Measurements from ENCODE around the gene RNF212. TPM values are rescaled to one million over a fixed set of nuclear protein-coding genes. Genes with fewer than 3 reads are reported as not detected.
A peak's percentile ranks its signal among the peaks of the same experiment; 100 is the strongest.

RNF212 gene, protein sequence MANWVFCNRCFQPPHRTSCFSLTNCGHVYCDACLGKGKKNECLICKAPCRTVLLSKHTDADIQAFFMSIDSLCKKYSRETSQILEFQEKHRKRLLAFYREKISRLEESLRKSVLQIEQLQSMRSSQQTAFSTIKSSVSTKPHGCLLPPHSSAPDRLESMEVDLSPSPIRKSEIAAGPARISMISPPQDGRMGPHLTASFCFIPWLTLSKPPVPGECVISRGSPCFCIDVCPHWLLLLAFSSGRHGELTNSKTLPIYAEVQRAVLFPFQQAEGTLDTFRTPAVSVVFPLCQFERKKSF
- total RNA-seq: 6.9 TPM
- long read RNA-seq, partial matches to known transcripts: 0 of 4 reads
- long read RNA-seq, other reads (novel, unspliced or antisense): 2 of 4 reads

DNA sequence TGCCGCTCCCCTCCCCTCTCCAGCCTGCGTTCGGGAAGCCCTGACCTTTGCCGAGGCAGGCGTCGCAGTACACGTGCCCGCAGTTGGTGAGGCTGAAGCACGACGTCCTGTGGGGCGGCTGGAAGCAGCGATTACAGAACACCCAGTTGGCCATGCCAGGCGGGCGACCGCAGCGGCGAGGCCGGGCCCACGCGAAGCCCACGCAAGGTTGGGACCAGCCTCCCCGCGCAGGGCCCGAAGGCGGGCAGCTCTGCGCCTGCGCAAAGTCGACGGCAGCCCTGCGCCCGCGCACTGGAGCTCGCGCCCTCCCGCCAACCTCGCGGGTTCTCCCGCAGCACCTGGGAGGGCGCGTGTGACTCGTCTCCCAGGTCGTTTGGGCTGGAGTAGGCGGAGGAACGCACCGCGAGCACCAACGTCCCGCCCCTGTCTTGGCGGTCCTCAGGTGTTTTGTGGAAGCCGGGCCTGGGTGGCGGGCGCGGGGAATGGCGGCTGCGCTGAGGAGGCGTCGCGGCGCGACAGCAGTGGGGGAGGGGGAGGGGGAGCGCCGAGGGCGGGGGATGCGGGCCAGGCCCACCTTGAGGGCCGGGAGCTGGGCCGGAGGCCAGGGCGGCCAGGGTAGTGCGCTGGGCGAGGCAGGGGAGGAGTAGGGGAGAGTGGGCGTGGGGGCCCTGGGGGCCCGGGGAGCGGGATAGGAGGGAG, at the start of gene RNF212:
Gene RNF212, minus strand, starts transcription at position 254 of the 699 bp plus-strand sequence. Its CDS starts 100 bp downstream, at position 154.
- peak; percentile 83 for DNase-seq
- peak; percentile 90 for ATAC-seq
- TF ChIP-seq, protein P1, sequence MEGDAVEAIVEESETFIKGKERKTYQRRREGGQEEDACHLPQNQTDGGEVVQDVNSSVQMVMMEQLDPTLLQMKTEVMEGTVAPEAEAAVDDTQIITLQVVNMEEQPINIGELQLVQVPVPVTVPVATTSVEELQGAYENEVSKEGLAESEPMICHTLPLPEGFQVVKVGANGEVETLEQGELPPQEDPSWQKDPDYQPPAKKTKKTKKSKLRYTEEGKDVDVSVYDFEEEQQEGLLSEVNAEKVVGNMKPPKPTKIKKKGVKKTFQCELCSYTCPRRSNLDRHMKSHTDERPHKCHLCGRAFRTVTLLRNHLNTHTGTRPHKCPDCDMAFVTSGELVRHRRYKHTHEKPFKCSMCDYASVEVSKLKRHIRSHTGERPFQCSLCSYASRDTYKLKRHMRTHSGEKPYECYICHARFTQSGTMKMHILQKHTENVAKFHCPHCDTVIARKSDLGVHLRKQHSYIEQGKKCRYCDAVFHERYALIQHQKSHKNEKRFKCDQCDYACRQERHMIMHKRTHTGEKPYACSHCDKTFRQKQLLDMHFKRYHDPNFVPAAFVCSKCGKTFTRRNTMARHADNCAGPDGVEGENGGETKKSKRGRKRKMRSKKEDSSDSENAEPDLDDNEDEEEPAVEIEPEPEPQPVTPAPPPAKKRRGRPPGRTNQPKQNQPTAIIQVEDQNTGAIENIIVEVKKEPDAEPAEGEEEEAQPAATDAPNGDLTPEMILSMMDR (IDR thresholded peaks at IDR 0.05): no peak
- no peaks in the 10 kb centered on the region for H3K36me3 ChIP-seq
- no peaks in the 10 kb centered on the region for H3K9me3 ChIP-seq
- H3K27me3 ChIP-seq: peaks cover 5% of the 10 kb centered on the region
- intact Hi-C loops (cut with DNase I): no loop called here
- no peaks in the 10 kb centered on the region for H3K4me1 ChIP-seq
- no peak within 1 kb of the TSS for H3K27ac ChIP-seq
- H3K4me3 ChIP-seq: peak within 1 kb of the TSS; percentile 48

DNA sequence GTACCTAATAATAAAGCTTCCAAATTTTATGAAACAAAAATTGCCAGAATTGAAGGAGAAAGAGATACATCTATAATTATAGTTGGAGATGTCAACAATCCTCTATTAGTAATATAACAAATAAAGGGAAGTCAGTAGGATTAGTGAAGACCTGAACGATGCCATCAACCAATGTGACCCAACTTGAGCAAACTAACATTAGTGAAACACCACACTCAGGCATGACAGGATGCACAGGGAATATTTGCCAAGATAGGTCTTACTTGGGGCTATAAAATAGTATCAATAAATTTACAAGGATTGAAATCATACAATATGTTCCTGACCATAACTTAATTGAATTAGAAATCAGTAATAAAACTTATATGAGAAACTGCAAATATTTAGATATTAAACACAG, 47.0 kb upstream of the RNF212 start:
- no peak overlapping the region for H3K4me3 ChIP-seq
- H3K9me3 ChIP-seq: no peaks in the 10 kb centered on the region
- intact Hi-C loops (cut with DNase I): loop anchor here (10.0 kb wide), 1 partner anchor 84 kb away; the partner anchor contains the start of gene CTBP1
- no peak for DNase-seq
- no peak overlapping the region for H3K27ac ChIP-seq
- H3K27me3 ChIP-seq: no peaks in the 10 kb centered on the region
- ATAC-seq: no peak
- H3K4me1 ChIP-seq: no peaks in the 10 kb centered on the region
- H3K36me3 ChIP-seq: no peaks in the 10 kb centered on the region
- TF ChIP-seq, protein P1 (IDR thresholded peaks at IDR 0.05): no peak

DNA sequence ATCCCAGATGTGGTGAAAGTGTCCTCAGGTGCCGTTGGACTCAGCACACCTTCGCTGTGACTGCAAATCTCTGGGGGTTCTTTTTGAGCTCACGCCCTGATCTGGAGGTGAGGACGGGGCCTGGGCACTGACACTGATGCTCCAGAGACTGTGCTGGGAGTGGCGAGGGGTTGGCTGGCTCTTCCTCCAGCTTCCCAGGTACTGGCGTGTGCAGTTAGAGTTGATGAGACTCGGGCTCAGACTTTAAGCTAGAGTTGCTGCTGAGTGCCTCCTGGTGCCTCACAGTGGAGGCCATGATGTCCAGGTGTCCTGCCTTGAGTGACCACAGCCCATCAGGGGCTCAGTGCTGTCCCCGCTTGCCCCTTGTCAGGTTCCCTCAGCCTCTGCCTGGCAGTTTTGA, 42.7 kb upstream of the RNF212 start:
- DNase-seq (no peak), ATAC-seq (no peak)
- Histone ChIP-seq H3K27me3 (no peaks in the 10 kb centered on the region), H3K4me1 (peaks cover 9% of the 10 kb centered on the region), H3K27ac (no peak overlapping the region), H3K36me3 (no peaks in the 10 kb centered on the region), H3K4me3 (no peak overlapping the region), H3K9me3 (no peaks in the 10 kb centered on the region)
- intact Hi-C loops (cut with DNase I): no loop called here
- TF ChIP-seq, protein P1 (IDR thresholded peaks at IDR 0.05): no peak

DNA sequence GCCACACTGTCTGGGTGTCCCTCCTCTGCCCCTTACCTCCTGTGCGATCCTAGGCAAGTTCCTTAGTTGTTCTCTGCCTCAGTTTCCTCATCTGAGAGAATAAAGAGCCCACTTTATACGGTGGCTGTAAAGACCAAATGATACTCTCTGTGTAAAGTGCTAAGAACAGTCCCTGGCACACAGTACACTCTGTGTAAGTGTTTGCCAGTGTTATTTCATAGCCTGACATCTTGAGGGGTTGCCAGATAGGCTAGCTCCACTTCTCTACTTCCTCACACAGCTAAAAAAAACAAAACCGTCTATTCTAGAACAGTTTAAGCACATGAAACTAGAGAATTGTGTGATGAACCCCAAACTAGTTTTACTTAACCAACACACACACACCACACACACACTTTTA, 42.0 kb upstream of the RNF212 start:
- ATAC-seq (peak; percentile 69), DNase-seq (no peak)
- TF ChIP-seq, protein P1 (IDR thresholded peaks at IDR 0.05): no peak
- no peaks in the 10 kb centered on the region for H3K27me3 ChIP-seq
- peaks cover 9% of the 10 kb centered on the region for H3K4me1 ChIP-seq
- H3K27ac ChIP-seq: no peak overlapping the region
- H3K4me3 ChIP-seq: no peak overlapping the region
- no peaks in the 10 kb centered on the region for H3K9me3 ChIP-seq
- H3K36me3 ChIP-seq: no peaks in the 10 kb centered on the region
- intact Hi-C loops (cut with DNase I): no loop called here

DNA sequence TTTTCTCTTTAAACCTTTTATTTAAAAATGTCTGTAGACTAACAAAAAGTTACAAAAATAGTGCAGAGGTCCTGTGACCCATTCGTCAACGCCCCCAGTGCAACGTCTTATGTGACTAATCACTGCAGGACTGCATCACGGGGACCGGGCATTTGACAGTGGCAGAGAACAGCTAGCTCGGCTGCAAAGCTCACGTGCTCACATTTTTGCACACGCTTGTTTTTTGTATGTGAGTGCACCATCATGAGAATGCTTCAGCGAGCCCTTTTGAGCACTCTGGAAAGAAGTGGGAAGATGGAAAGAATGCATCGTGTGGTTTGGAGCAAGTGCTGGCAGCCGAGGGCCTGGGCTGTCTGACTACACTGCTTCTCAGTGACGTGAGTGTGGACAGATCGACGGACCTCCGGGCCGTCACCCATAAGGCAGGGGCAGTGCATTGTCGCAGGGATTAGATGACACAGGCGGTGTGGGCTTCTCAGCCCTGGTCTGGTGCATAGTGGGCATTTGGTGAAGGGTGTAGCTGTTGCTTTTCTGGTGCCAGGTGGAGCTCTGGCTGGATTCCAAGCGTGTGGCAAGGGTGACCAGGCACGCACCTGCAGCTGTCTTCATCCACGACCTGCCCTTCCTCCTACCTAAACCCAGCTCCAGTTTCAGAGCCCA, 41.3 kb upstream of the RNF212 start:
- TF ChIP-seq, protein P1 (IDR thresholded peaks at IDR 0.05): no peak
- H3K9me3 ChIP-seq: no peaks in the 10 kb centered on the region
- H3K36me3 ChIP-seq: no peaks in the 10 kb centered on the region
- DNase-seq: no peak
- no peaks in the 10 kb centered on the region for H3K27me3 ChIP-seq
- no peak overlapping the region for H3K27ac ChIP-seq
- intact Hi-C loops (cut with DNase I): no loop called here
- peak; percentile 51 for ATAC-seq
- no peak overlapping the region for H3K4me3 ChIP-seq
- H3K4me1 ChIP-seq: peaks cover 9% of the 10 kb centered on the region

Measured in upper lobe of right lung (tissue), 1 donor.